Activated CD8-positive, alpha-beta T cell treated with anti-CD3 and anti-CD28 coated beads for 36 hours (primary cell): ENCODE data around the gene GNG4. TPM values are rescaled to one million over a fixed set of nuclear protein-coding genes. Genes with fewer than 3 reads are reported as not detected.

ENCODE experiments used
- ATAC-seq: fragments of 200-7000 bp; cut with Tn5 transposase; one replicate; pipeline ENCODE4 v1.10.0; 2021; ENCODE audit warnings: mild to moderate bottlenecking, moderate library complexity
- CTCF ChIA-PET: fragments of 350-600 bp; sonication (Branson Sonifier 250); formaldehyde crosslinking; loops from one replicate; lab custom pipeline; 2021; ENCODE audit warnings: antibody characterized with exemption; lab: Charles Lee
- POLR2A ChIA-PET: fragments of 350-600 bp; sonication (Branson Sonifier 250); formaldehyde crosslinking; loops from one replicate; lab custom pipeline; 2021; ENCODE audit warnings: antibody characterized with exemption; lab: Charles Lee
- DNase-seq: peaks from one replicate; pipeline ENCODE4 v3.0.0-alpha.2; 2020
- H3K27ac Mint-ChIP-seq: one replicate; pipeline ENCODE4 v1.8.0; 2021; ENCODE audit warnings: mild to moderate bottlenecking, mixed read lengths
- H3K27me3 Mint-ChIP-seq: one replicate; pipeline ENCODE4 v1.8.0; 2021; ENCODE audit warnings: mixed read lengths
- H3K36me3 Mint-ChIP-seq: one replicate; pipeline ENCODE4 v1.8.0; 2021; ENCODE audit warnings: low read depth, mixed read lengths
- H3K4me1 Mint-ChIP-seq: one replicate; pipeline ENCODE4 v1.8.0; 2021; ENCODE audit warnings: low read depth, mixed read lengths
- H3K4me3 Mint-ChIP-seq: one replicate; pipeline ENCODE4 v1.8.0; 2021; ENCODE audit warnings: mild to moderate bottlenecking, moderate library complexity, mixed read lengths
- H3K9me3 Mint-ChIP-seq: one replicate; pipeline ENCODE4 v1.8.0; 2021; ENCODE audit warnings: mixed read lengths
- CTCF ChIP-seq: fragments of 200-600 bp; IDR thresholded peaks from one replicate; pipeline ENCODE4 v1.8.0; 2022; ENCODE audit warnings: antibody characterized with exemption, mild to moderate bottlenecking
- intact Hi-C: fragments of 100-400 bp; cut with micrococcal nuclease; formaldehyde crosslinking; loops from one replicate; pipeline ENCODE4 v1.10.0; 2022
- total RNA-seq, 2 experiments: library from RNA; stranded (reverse); gene quantifications; one replicate each; pipeline ENCODE4 v1.2.3, GENCODE V29; 2021

GNG4 gene
- total RNA-seq, 2 experiments from 2014 or later = 2.2 to 2.3 TPM

GRCh38 chr1:235507623-235508022 lies 142.0 kb downstream of the GNG4 start:
- TF ChIP-seq CTCF = no peak
- ChIA-PET POLR2A (no interaction called here), CTCF (no interaction called here)
- no peak for ATAC-seq
- Mint-ChIP-seq H3K27me3 (no peaks in the 10 kb centered on the region), H3K27ac (no peak overlapping the region), H3K9me3 (no peaks in the 10 kb centered on the region), H3K4me1 (peaks cover 16% of the 10 kb centered on the region), H3K4me3 (no peak overlapping the region), H3K36me3 (no peaks in the 10 kb centered on the region)
- no peak for DNase-seq
- intact Hi-C loops = no loop called here

GRCh38 chr1:235504494-235505222 lies 144.9 kb downstream of the GNG4 start:
- TF ChIP-seq CTCF = peak; percentile 92
- intact Hi-C loops = no loop called here
- H3K27ac Mint-ChIP-seq = peak overlapping the region; percentile 98
- peak; percentile 99 for DNase-seq
- ChIA-PET POLR2A (interaction anchor here (0.5 to 2.7 kb wide), 17 partner anchors 10 to 801 kb away, joined by 3 to 9 read pairs (median 3); partner anchors contain the start of gene TBCE), CTCF (interaction anchor here (0.7 to 3.8 kb wide), 20 partner anchors 10 to 468 kb away, joined by 3 to 19 read pairs (median 4); no protein-coding TSS in a partner anchor)
- peak overlapping the region; percentile 89 for H3K4me3 Mint-ChIP-seq
- H3K4me1 Mint-ChIP-seq = peaks cover 30% of the 10 kb centered on the region
- H3K27me3 Mint-ChIP-seq = no peaks in the 10 kb centered on the region
- peak; percentile 93 for ATAC-seq
- H3K36me3 Mint-ChIP-seq = peaks cover 1% of the 10 kb centered on the region
- H3K9me3 Mint-ChIP-seq = no peaks in the 10 kb centered on the region

GRCh38 chr1:235504122-235504493 lies 145.5 kb downstream of the GNG4 start, which contains the start of gene B3GALNT2:
TSS of gene B3GALNT2 (minus strand) at chr1:235504452. CDS start at chr1:235504252, 200 bp downstream.
- intact Hi-C loops = no loop called here
- H3K4me1 Mint-ChIP-seq = peaks cover 30% of the 10 kb centered on the region
- CTCF ChIA-PET = interaction anchor here (1.0 to 3.8 kb wide), 16 partner anchors 9 to 468 kb away, joined by 3 to 19 read pairs (median 4); no protein-coding TSS in a partner anchor
- POLR2A ChIA-PET = interaction anchor here (0.5 to 2.7 kb wide), 17 partner anchors 9 to 1099 kb away, joined by 3 to 9 read pairs (median 4); partner anchors contain the start of gene TBCE
- peak; percentile 65 for ATAC-seq
- H3K27ac Mint-ChIP-seq = peak within 1 kb of the TSS; percentile 98
- H3K4me3 Mint-ChIP-seq = peak within 1 kb of the TSS; percentile 89
- H3K36me3 Mint-ChIP-seq = peaks cover 1% of the 10 kb centered on the region
- TF ChIP-seq CTCF = no peak
- DNase-seq = no peak
- no peaks in the 10 kb centered on the region for H3K9me3 Mint-ChIP-seq
- no peaks in the 10 kb centered on the region for H3K27me3 Mint-ChIP-seq

GRCh38 chr1:235503403-235504121 lies 146.0 kb downstream of the GNG4 start:
- H3K27me3 Mint-ChIP-seq = no peaks in the 10 kb centered on the region
- H3K36me3 Mint-ChIP-seq = peaks cover 1% of the 10 kb centered on the region
- H3K4me3 Mint-ChIP-seq = peak overlapping the region; percentile 89
- POLR2A ChIA-PET = interaction anchor here (0.5 to 2.7 kb wide), 14 partner anchors 9 to 1099 kb away, joined by 3 to 9 read pairs (median 4); partner anchors contain the start of gene TBCE
- ATAC-seq (no peak), DNase-seq (peak; percentile 39)
- intact Hi-C loops = no loop called here
- peaks cover 30% of the 10 kb centered on the region for H3K4me1 Mint-ChIP-seq
- peak overlapping the region; percentile 85 for H3K27ac Mint-ChIP-seq
- no peak for TF ChIP-seq CTCF
- H3K9me3 Mint-ChIP-seq = no peaks in the 10 kb centered on the region
- CTCF ChIA-PET = interaction anchor here (1.1 to 3.8 kb wide), 11 partner anchors 9 to 469 kb away, joined by 3 to 19 read pairs (median 4); no protein-coding TSS in a partner anchor
